HG02642 (cell line): Measurements from ENCODE around the gene C11orf52.

Source experiments
- ATAC-seq: cut with Tn5 transposase; IDR thresholded peaks from one replicate; pipeline ENCODE4 v1.9.1; 2021; ENCODE audit warnings: mild to moderate bottlenecking; ENCODE audit not compliant: unreplicated experiment, poor library complexity

The C11orf52 gene

DNA sequence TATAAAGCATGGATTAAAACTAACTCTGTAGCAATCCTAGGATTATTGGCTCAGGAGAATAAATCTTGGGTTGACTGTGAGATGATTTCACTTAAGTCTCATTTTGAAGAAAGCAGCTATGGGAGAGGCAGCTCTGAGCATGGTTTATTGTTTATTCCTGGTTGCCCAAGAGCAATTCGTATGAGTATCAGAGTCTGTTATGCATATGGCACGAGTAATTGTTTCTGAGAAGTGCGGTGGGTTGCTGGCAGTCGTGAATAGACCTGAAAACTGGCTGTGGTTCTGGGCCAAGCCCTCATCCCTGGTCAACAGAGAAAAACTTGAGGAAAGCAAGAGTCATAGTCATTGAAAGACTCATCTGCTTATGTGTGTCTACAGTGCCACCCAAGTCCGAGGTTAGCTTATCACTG, 45.2 kb downstream of the C11orf52 start:
- no peak for ATAC-seq

DNA sequence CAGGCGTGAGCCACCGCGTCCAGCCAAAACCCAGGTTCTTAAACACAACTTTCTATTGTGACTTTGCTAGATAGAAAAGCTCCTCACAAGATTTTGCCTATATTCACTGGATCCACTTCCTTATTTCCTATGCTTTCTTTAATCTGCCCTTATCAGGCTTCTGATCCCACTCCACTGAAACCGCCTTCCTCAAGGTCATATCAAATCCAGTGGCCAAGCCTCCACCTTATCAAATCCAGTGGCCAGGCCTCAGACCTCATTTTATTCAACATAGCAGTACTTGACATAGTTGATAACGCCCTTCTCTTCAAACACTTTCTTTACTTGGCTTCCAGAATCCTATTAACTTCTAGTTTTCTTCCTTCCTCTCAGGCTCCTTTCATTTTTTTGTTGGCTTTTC, 48.0 kb downstream of the C11orf52 start:
- ATAC-seq, result no peak

- ATAC-seq, result no peak
Observed at GRCh38 chr11:111967649-111968048, 48.9 kb downstream of the C11orf52 start.

DNA sequence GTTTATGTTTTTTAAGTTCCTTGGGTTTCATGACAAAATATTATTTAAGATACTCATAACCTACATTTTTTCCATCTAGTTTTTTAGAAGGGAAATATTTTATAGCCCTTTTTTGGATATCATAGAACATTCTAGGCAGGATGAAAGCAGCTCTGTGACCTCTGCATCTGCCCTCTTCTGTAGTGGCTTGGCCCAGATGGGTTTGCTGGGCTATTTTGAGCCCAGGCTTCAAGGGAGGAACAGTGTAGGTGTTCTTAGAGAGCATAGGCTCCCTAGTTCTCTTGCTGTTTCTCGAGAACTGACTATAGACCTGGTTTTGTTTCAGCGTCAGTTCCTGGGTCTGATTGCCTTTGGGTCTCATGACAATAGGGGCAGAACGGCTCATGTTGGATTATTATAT, 50.6 kb downstream of the C11orf52 start:
- no peak for ATAC-seq

- no peak for ATAC-seq
Observed at GRCh38 chr11:111974446-111974845, 55.7 kb downstream of the C11orf52 start.

DNA sequence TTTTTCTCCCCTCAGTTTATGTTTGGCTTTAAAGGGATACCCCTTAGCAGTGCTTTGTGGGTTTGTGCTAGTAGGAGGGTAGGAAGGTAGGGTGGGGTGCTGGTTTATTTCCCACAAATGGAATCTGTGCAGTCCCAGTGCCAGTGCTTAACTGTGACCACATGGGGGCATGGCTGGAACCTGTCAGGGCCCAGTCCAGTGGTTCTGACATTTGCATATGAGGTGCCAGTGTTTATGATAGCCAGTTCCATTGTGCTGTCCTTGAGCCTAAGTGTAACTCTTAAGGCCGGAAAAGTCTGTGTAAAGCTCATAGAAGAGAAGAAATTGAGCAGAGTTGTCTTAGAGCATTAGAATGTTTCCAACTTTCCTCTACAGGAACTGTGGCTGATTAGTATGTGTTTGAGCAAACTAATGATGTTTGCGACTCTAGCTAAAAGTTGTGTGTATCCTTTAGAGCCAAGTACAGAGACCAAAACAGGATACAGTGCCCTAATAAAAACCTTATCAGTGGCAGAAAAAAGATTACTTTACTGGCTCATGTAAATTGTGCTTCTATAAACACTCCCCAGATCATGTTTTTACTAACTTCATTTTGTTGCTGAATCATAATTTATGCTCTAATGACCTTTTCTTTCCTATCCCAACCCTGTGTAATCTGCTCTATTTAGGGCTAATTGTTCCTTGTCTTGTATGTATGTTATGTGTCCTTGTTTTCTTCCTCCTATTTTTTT, 56.5 kb downstream of the C11orf52 start:
- no peak for ATAC-seq

GRCh38 chr11:111976119-111976766, 57.5 kb downstream of the C11orf52 start:
- ATAC-seq, result no peak
